ENCODE data around the gene ELFN1. TPM values are rescaled to one million over a fixed set of nuclear protein-coding genes. Genes with fewer than 3 reads are reported as not detected.

The ELFN1 gene
- total RNA-seq, 1 donor: 1.6 TPM

GRCh38 chr7:1641661-1642260 lies 28.3 kb upstream of the ELFN1 start:
- no peak for DNase-seq (ENCODE audit: low read depth)
- no peak overlapping the region for H3K4me3 ChIP-seq (ENCODE audit: low read depth, low read length)
- TF ChIP-seq CTCF (IDR thresholded peaks at IDR 0.05; ENCODE audit: insufficient read depth, low read length): no peak

GRCh38 chr7:1642291-1642731 lies 27.8 kb upstream of the ELFN1 start:
- H3K4me3 ChIP-seq (ENCODE audit: low read depth, low read length): no peak overlapping the region
- DNase-seq (ENCODE audit: low read depth): no peak
- TF ChIP-seq CTCF (IDR thresholded peaks at IDR 0.05; ENCODE audit: insufficient read depth, low read length): no peak

- H3K4me3 ChIP-seq (ENCODE audit: low read depth, low read length): no peak overlapping the region
- no peak for TF ChIP-seq CTCF (IDR thresholded peaks at IDR 0.05; ENCODE audit: insufficient read depth, low read length)
- DNase-seq (ENCODE audit: low read depth): no peak
Measured at GRCh38 chr7:1643270-1644092, 26.6 kb upstream of the ELFN1 start.

- no peak for TF ChIP-seq CTCF (IDR thresholded peaks at IDR 0.05; ENCODE audit: insufficient read depth, low read length)
- H3K4me3 ChIP-seq (ENCODE audit: low read depth, low read length): no peak overlapping the region
- no peak for DNase-seq (ENCODE audit: low read depth)
Measured at GRCh38 chr7:1644341-1645070, 25.6 kb upstream of the ELFN1 start.

GRCh38 chr7:1645071-1645409 lies 25.0 kb upstream of the ELFN1 start:
- DNase-seq (ENCODE audit: low read depth): no peak
- no peak for TF ChIP-seq CTCF (IDR thresholded peaks at IDR 0.05; ENCODE audit: insufficient read depth, low read length)
- H3K4me3 ChIP-seq (ENCODE audit: low read depth, low read length): no peak overlapping the region

- H3K4me3 ChIP-seq (ENCODE audit: low read depth, low read length): no peak overlapping the region
- DNase-seq (ENCODE audit: low read depth): no peak
- no peak for TF ChIP-seq CTCF (IDR thresholded peaks at IDR 0.05; ENCODE audit: insufficient read depth, low read length)
Measured at GRCh38 chr7:1645476-1645875, 24.6 kb upstream of the ELFN1 start.
